GM19023 (cell line): ENCODE data around the gene PARD3B.

Experiments
- ATAC-seq: cut with Tn5 transposase; IDR thresholded peaks from one replicate; pipeline ENCODE4 v1.9.1; 2021; ENCODE audit warnings: mild to moderate bottlenecking, moderate library complexity; ENCODE audit not compliant: unreplicated experiment

Gene PARD3B

DNA sequence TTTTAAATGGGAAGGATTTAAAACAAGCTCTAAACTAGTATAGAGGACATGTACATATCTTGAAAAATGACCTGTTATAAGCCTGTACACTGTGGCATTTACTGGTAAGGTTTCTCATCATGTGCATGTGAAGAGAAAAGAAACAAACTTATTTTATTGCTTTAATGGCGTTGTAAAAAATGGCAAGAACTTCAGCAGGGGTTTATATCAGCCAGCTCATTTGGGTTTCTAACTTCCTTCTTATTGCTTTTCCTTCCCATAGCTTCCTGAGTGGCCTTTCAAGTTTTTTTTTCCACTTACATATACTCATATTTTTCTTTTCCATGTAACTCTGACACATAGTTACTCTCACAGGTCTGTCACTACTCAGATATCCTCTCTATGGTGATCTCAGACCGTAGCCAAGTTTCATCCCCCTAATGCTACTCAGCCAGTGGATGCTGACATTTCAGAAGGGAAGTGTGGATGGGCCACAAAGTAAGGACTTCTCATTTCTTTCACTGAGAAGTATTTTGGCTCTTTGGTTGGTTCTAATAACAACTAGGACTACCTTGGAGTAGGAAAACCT, 198.2 kb downstream of the PARD3B start:
- no peak for ATAC-seq

DNA sequence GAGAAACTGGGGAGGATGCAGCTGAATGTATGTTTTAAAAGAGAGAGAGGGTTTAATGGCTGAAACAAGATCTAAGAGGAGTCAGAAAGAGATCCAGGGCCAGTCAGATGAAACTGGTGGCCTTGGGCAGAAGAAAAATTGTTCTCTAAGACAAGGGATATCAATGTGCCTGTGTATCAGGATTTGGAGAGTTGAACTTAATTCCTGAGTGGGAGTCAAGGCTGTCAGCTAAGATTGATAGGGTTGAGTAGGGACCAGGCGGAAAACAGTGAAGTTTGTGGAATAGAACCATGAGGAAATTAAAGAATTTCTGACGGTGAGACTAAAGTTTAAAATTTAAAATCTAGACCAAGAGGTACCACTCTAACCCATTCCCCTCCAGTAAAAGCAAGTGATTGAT, 199.2 kb downstream of the PARD3B start:
- ATAC-seq = no peak

DNA sequence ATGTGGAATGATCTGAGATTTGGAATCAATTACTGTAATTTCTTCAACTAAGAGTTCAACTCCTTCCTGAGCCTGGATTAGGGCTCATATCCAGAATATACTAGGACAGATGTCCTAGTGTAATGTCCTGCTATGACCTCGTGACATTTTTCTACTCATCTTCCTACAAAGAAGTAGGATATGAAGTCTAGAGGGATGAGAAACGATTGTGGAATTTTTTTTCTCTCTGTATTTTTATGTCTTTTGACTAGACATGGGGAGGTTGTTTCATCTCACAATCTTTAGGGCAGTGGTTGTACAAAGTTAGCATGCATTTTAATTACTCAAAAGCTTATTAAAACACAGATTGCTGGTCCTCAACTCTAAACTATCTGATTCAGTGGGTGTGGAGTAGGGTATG, 203.0 kb downstream of the PARD3B start:
- no peak for ATAC-seq

DNA sequence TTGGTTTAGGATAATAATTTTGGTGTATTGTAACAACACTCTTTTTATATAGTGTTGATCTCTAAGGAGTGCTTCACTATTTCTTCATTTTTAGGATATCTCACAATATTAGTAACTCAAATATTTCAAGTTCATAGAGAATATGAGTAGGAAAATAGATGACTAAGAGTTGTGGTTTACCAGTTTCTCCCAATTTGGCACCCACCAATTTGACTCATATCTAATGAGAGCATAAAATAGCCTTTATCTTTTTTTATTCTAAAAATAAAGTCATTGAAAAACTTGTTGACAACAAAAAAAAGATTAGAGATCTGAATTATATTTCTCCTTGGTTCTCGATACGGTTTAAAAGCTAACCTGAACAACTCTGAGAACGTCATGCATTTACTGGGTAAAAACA, 204.0 kb downstream of the PARD3B start:
- no peak for ATAC-seq

DNA sequence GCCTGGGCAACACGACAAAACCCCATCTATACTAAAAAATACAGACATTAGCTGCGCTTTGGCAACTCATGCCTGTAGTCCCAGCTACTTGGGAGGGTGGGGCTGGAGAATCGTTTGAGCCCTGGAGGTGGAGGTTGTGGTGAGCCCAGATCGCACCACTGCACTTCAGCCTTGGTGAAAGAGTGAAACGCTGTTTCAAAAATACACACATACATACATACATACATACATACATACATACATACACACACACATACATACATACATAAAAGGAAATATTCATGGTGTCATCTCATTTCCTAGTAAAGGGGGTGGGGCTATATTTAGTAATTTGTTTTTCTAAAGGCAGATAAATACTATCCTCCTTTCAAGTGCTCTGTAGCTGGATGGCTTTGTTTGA, 205.1 kb downstream of the PARD3B start:
- no peak for ATAC-seq

DNA sequence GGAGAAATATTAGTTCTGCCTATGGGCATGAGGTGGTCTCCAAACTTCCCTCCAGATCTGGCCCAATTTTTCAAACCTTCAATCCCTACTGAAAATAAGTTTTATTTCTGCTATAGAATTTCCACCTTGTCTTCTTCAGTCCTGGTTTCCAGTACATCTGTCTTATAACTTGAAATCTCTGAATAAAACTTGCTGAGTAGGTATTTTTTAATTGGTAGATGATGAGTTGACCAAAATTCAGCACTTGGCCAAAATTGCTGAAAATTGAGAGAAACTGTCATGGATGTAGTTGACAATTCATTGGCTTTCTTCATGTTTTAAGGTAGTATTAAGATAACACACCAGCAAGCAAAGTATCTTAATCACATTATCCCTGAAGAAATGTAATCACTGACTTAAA, 206.2 kb downstream of the PARD3B start:
- ATAC-seq = no peak

DNA sequence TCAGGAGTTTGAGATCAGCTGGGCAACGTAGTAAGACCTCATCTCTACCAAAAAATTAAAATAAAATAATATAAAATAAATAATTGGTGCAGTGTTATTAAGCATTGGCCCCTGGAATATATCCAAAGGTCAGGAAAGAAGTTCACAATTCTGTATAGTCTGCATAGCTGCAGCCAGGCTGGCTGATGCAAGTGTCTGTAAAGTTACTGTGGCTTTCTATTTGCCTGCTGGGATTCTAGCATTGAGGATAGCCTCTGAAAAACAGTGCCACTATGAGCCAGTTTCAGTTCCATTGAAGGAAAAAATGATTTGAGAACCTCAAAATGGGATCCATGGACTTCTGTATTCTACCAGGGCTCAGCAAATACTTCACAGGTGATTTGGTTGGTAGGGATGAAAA, 208.6 kb downstream of the PARD3B start:
- no peak for ATAC-seq

DNA sequence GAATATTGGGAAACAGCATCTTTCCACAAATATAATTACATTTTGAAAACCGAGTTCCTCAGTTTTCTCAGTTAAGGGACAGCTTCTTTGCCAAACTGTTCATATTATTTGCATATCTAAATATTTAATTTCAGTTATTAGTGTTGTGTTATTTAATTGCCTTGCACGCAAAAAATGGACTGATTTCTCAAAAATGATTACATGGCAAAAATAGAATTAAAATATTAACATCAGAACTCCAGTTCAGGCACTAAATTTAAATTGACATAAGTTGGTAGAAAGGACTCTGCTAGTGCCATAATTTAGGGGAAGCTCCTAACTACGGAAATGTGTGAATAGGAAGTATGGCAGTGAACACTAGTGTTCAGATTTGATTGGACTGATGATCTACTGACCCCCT, 209.6 kb downstream of the PARD3B start:
- no peak for ATAC-seq

DNA sequence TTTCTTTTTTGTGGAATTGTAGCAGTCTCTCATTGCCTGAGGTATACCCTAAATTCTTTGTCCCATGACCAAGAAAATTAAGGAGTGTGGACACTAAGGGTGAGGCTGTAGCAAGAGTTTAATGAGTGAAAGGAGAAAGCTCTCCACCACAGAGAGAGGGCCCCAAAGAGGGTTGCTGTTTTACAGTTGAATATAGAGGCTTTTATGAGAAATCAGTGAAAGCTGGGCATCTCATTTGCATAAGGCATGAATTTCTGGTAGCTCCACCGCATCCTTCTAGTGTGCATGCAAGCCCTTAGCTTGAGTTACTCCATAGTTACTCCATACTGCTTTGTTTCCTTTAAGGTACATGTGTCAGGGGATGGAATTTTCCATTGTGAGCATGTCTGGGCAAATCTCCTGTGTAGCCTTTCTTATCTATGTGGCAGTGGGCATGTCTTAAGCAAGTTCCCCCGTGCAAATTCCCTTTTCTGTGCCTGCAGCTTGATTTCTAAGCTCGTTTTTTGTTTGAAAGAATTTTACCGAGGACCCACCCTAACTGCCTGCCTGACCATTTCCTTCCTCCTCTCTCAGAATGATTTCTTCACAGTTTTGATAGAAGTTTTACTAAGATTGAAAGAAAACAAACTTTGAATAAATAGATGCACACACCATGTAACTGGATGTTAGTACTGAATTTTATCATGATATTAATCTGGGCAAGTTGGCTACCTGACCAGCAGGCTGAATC, 218.9 kb downstream of the PARD3B start:
- no peak for ATAC-seq

DNA sequence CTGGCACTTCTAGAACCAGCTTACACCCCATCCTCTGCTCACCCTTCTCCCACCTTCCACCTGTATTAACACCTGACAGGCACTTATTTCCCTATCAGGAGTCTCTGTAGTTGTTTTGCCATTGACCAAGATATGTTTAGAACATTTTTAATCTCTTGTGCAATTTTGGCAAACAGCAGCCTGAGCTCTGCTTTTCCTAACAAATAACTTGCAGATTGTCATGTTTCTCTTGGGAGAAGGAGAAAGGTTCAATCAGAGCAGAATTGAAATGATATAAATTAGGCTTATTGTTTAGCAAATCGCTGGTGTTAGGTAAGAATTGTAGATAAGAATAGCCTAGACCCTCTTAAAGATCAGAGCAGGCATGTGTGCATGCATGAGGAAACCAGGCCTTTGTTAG, 225.5 kb downstream of the PARD3B start:
- no peak for ATAC-seq

DNA sequence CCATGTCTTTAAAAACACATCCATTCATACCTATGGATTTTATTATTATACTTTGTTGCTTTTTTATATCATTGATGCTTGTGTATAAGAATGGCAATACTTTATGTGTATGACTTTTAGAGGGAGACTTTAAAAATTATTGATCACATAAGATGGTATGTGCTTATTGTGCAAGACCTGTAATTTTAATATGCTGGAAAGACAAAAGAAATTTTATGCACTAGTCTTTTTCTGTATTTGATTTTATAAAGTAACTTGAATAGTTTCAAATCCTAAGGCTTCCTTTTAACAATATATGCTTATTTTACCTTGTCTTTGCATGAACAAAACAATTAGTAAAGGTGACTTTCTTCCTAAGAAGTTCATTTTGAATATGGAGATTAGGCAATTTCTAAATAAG, 226.4 kb downstream of the PARD3B start:
- no peak for ATAC-seq

DNA sequence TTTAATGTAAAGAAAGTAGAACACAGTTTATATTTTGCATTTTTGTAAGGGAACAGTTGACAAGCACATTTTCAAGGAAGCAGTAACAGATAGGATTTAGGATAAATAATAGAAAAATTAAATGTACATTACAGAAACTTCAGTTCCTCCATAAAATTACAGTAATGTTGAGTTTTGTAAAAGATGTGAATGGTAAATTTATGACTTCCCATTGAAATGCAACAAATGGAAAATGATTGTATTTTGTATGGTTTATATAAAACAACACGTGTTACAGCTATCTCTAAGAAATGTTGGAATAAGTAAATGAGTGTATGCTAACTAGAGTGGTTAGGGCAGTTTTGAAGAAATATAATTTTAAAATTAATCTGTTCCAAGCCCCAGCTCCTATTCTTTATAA, 227.3 kb downstream of the PARD3B start:
- ATAC-seq = no peak

DNA sequence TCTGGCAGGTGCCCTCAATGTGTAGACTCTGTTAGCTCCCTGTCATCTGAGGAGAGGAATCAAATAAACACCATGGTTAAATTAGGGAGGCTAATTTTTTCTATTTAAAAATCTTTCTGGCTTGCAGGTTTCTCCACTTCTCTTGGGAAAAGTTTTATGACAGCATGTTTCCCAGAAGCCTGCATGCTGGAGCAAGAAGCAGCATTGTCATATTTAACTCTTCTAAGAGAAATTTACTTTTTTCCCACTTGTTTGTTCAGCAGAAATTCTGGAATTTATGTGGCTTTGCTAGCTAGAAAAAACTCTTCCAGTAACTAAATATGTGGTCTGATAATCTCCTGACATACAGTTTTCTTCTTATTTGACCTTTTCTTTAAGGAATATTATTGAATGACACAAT, 230.5 kb downstream of the PARD3B start:
- no peak for ATAC-seq

DNA sequence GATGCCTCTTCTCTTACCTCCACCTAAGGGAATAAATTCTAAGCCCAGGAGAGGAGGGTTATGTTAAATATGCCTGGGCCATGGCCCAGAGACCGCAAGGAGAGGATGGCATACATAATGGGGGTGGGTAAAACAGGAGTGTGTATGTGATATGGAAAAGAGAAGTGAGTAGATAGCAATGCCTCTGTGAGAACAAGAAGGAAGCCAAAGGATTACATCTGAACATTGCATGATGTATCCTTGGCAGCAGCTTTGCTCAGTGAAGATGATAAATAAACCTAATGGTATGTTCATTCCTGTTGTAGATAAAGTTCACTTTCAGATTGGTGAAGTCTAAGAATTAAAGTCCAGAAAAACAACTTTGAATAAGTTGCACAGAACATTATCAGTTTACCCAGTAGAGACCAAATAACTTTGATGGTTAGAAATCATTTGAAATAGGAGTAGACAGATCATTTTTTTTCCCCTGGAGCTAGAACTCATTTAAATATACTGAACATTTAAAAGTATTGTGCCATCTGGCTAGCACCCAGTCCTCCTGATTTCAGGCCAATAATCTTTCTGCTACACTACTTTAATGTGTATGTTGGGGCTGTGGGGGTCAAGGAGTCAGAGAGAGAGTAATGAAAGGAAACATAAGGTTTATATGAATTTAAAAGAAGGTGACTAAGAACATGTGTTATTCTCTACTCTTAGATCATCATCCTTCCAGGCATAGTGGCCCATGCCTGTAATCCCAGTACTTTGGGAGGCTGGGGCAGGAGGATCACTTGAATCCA, 231.7 kb downstream of the PARD3B start:
- no peak for ATAC-seq

DNA sequence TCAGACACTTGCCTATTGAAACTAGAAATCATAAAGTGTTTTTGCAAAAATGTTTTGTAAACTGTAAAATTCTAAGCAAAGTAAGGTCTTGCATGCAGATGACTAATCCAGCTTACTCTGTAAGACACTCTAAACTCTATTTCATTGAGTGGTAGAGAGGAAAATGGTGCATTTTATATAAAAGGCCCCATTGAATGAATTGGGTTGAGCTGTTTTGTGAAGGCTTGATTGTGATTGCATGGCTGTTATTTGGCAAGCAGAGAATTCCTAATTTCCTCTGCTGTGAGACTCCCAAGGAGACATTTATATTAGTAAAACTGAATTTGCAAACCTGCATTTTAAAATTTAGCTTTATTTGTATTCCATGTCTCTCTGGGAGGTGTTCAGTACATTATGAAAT, 234.5 kb downstream of the PARD3B start:
- no peak for ATAC-seq

DNA sequence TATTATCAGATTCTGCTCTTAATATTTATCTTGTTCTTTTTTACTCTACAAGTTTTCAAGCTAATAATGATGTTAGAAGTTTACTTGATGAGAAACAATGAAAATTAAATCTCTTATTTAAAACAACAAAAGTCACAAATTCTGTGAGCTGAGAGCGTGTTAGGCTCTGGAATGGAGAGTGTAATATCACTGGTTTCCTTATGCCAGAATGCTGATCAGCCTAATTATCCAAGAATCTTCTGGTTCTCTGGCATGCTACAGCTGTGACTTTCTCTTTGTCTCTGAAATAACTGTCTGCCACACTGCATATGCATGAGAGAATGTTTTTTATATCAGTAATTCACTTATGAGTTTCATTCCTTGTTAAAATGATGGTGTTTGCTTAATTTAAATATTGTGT, 236.7 kb downstream of the PARD3B start:
- no peak for ATAC-seq

DNA sequence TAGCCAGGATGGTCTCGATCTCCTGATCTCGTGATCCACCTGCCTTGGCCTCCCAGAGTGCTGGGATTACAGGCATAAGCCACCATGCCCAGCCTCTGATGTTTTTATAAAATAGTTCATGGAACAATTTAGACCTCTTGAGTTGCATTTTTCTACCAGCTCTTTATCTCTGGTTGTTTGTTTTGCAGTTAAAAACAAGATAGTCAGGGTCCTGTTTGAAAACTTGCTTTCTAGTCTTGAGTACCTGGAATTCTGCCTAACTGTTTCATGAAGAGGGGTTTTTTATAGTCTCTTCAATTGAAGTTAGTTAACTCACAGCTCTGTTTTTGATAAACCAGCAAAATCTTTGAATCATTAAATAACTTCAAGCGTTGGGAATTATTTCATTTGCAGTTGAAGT, 244.8 kb downstream of the PARD3B start:
- no peak for ATAC-seq

DNA sequence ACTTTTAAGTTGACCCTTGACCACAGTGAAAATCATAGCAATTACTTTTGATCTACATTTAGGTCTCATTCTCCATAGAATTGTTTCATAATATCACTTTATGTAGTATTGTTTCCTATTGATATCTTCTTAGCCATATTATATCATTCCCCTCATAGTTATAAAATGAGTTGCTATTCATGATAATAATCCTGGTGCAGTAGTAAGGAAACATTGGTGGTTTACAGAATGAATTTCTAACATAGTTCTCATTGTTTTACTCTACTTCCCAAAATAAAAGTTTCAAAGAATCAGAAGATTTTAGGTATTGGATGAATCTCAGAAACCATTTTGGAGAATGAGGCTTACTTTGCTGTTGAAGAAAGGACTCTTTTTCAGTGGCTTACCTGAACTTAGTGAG, 246.0 kb downstream of the PARD3B start:
- no peak for ATAC-seq

DNA sequence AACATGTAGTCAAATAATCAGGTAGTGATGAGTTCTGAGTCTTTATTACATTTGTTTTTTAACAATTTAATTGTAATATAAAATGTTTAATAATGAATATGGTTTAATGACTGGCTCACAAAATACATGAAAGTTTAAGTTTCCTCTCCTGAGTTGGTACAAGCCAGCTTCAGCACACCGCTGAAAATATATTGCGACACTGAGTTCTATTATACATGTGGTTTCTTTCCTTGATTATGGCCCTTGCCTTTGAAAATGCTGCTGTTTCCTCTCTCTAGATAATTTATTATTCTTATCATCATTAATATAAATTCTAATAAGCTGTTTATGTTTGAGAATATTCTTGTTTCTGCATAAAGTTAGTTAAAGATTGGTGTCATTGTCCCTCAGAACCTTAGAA, 249.3 kb downstream of the PARD3B start:
- ATAC-seq = no peak

DNA sequence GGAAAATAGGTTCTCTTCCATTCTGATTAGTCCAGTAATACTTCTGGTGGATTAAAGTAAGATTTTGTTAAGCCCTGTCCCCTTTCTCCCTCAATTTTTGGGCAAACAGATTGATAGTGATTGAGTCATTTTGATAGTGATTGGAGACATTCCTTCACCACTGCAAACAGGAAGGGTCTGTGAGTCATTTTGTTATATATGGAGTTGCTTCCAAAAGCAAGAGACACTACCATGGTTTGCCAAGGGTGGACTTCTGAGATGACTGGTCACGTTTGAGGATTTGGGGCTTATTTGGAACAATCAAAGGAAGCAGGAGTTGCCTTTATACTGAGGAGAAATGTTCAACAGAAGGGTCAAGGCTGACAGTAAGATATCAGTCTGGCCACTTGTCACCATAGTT, 249.9 kb downstream of the PARD3B start:
- no peak for ATAC-seq

DNA sequence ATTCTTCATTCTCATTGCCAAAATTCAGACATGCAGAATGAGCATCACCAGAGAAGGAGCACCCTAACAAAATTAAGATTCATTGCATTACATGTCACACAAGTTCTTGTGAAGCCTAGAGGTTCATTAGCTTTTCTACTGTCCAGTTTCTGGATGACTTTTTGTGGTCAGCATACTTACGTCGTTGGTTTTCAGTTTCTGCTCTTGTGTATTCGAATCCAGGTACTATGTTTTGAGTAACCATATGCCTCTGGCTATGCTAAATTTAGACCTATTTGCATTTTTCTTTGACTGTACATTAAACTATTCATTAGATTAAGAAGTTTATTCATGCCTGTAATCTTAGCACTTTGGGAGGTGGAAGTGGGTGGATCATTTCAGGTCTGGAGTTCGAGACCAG, 251.3 kb downstream of the PARD3B start:
- no peak for ATAC-seq

DNA sequence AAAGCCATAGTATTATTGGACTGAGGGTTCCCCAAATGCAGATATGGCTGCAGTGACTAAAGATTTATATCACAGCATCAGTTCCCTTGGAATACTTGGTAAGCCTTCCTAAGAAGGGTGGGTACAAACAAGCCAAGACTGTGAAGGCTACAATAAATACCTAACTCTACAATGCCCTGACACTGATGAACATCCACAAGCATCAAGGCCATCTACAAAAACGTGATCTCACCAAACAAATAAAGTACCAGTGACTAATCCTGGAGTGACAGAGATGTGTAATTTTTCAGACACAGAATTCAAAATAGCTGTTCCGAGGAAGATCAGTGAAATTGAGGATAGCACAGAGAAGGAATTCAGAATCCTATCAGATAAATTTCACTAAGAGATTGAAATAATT, 254.5 kb downstream of the PARD3B start:
- no peak for ATAC-seq
